A549 (cell line): ENCODE data around the gene FOXP1. TPM values are rescaled to one million over a fixed set of nuclear protein-coding genes. Genes with fewer than 3 reads are reported as not detected.

Experiments used
- ATAC-seq, 2 experiments: fragments of 200-7000 bp in 1 of 2; fragments of >200 bp in 1 of 2; cut with Nextera tagmentation in 1 of 2; cut with Tn5 transposase in 1 of 2; 3 replicates each; pipeline versions ENCODE4 v1.8.0 to v1.9.1; 2018 to 2020; ENCODE audit warnings: mild to moderate bottlenecking in 1 of 2, moderate library complexity in 1 of 2
- CTCF ChIA-PET: fragments of 300-600 bp; sonication (Branson Sonifier 250); formaldehyde crosslinking; extraction: SDS; loops from one replicate; lab custom pipeline; 2021; ENCODE audit warnings: antibody characterized with exemption, inconsistent platforms; lab: Yijun Ruan, JAX
- POLR2A ChIA-PET: fragments of 350-600 bp; formaldehyde crosslinking; extraction: SDS; loops from one replicate; lab custom pipeline; 2021; ENCODE audit warnings: antibody characterized with exemption, inconsistent platforms; lab: Yijun Ruan, JAX
- DNase-seq, 2 experiments: peaks; one replicate each; pipeline versions ENCODE4 v3.0.0 to v3.0.0-alpha.2; 2011 to 2016; ENCODE audit warnings: low read depth in 1 of 2, low spot score in 1 of 2
- FAIRE-seq: peaks from 2 replicates; lab custom pipeline; 2011; peaks lifted over from hg19 to GRCh38; lab: Jason Lieb, UNC
- H3K27ac ChIP-seq, 2 experiments: fragments of >200 bp; sonication (Bioruptor Twin); formaldehyde crosslinking; 3 replicates each; pipeline ENCODE4 v1.5.1; 2016 to 2017
- H3K4me1 ChIP-seq: fragments of >200 bp; sonication (Bioruptor Twin); formaldehyde crosslinking; 3 replicates; pipeline ENCODE4 v1.6.1; 2016
- H3K4me2 ChIP-seq: fragments of >200 bp; sonication (Bioruptor Twin); formaldehyde crosslinking; 3 replicates; pipeline ENCODE4 v1.6.1; 2016
- H3K4me3 ChIP-seq: fragments of >200 bp; sonication (Bioruptor Twin); formaldehyde crosslinking; 3 replicates; pipeline ENCODE4 v1.5.1; 2016
- H3K9me3 ChIP-seq: fragments of >200 bp; sonication (Bioruptor Twin); formaldehyde crosslinking; 3 replicates; pipeline ENCODE4 v1.6.1; 2016
- BHLHE40 ChIP-seq: IDR thresholded peaks from 2 replicates; pipeline ENCODE4 v1.6.1; 2012; ENCODE audit warnings: low read depth, low read length, inconsistent platforms
- CBX2 ChIP-seq: fragments of 200-600 bp; sonication (generic); IDR thresholded peaks from 2 replicates; pipeline ENCODE4 v1.6.1; 2016; ENCODE audit warnings: low read depth, mild to moderate bottlenecking, borderline replicate concordance
- EHF ChIP-seq: fragments of 250-450 bp; sonication (Bioruptor Pico); IDR thresholded peaks from 2 replicates; pipeline ENCODE4 v1.5.0; 2020; ENCODE audit warnings: mild to moderate bottlenecking
- EHMT2 ChIP-seq: fragments of 200-600 bp; sonication (generic); IDR thresholded peaks from 2 replicates; pipeline ENCODE4 v1.6.1; 2016; ENCODE audit warnings: antibody characterized with exemption, low read depth, mild to moderate bottlenecking, moderate library complexity
- FOXS1 ChIP-seq: fragments of 250-450 bp; sonication (Bioruptor Pico); IDR thresholded peaks from 2 replicates; pipeline ENCODE4 v1.5.0; 2020; ENCODE audit warnings: mild to moderate bottlenecking, moderate library complexity
- HDAC2 ChIP-seq: fragments of 200-600 bp; sonication (generic); IDR thresholded peaks from 2 replicates; pipeline ENCODE4 v1.6.1; 2016
- HEYL ChIP-seq: fragments of 250-450 bp; sonication (Bioruptor Pico); IDR thresholded peaks from 2 replicates; pipeline ENCODE4 v1.8.0; 2021; ENCODE audit warnings: mild to moderate bottlenecking, moderate library complexity
- JUNB ChIP-seq: fragments of >200 bp; sonication (Bioruptor Twin); formaldehyde crosslinking; IDR thresholded peaks from 2 replicates; pipeline ENCODE4 v1.6.1; 2016
- KDM5A ChIP-seq: fragments of 200-600 bp; sonication (generic); IDR thresholded peaks from 2 replicates; pipeline ENCODE4 v1.6.1; 2016; ENCODE audit warnings: antibody characterized with exemption, mild to moderate bottlenecking
- MYC ChIP-seq: IDR thresholded peaks from 2 replicates; pipeline ENCODE4 v1.6.1; 2012; ENCODE audit warnings: mild to moderate bottlenecking, inconsistent platforms, low read length, improper control_type of control experiment, borderline replicate concordance
- NFE2L2 ChIP-seq: fragments of 150-350 bp; conservative IDR thresholded peaks from 2 replicates; pipeline ENCODE4 v1.6.1; 2014; ENCODE audit warnings: low read length
- NPAS2 ChIP-seq: fragments of 250-450 bp; sonication (Bioruptor Pico); IDR thresholded peaks from 2 replicates; pipeline ENCODE4 v1.8.0; 2022; ENCODE audit warnings: mild to moderate bottlenecking, moderate library complexity, borderline replicate concordance
- NR3C1 ChIP-seq: fragments of >200 bp; sonication (Bioruptor Twin); formaldehyde crosslinking; IDR thresholded peaks from 3 replicates; pipeline ENCODE4 v1.6.1; 2017
- POLR2AphosphoS2 ChIP-seq: conservative IDR thresholded peaks from 2 replicates; pipeline ENCODE4 v1.6.1; 2012; ENCODE audit warnings: low read length, improper control_type of control experiment, inconsistent platforms
- RCOR1 ChIP-seq: fragments of 150-350 bp; IDR thresholded peaks from 2 replicates; pipeline ENCODE4 v1.6.1; 2014; ENCODE audit warnings: antibody characterized with exemption, low read length, low read depth
- REST ChIP-seq: fragments of 200-600 bp; sonication (generic); IDR thresholded peaks from 2 replicates; pipeline ENCODE4 v1.6.1; 2016; ENCODE audit warnings: antibody characterized with exemption, mild to moderate bottlenecking, moderate library complexity
- RNF2 ChIP-seq: fragments of 200-600 bp; sonication (generic); IDR thresholded peaks from 2 replicates; pipeline ENCODE4 v1.6.1; 2016; ENCODE audit warnings: low read depth, mild to moderate bottlenecking, antibody characterized with exemption, moderate library complexity, borderline replicate concordance
- TP53 ChIP-seq: fragments of 250-450 bp; sonication (Bioruptor Pico); IDR thresholded peaks from 2 replicates; pipeline ENCODE4 v1.5.0; 2021; ENCODE audit warnings: mild to moderate bottlenecking, moderate library complexity
- ZFP36 ChIP-seq: fragments of 450-650 bp; IDR thresholded peaks from 2 replicates; pipeline ENCODE4 v1.6.1; 2014; ENCODE audit warnings: borderline replicate concordance; ENCODE audit not compliant: partially characterized antibody
- ZNF302 ChIP-seq: fragments of 250-450 bp; sonication (Bioruptor Pico); IDR thresholded peaks from 2 replicates; pipeline ENCODE4 v1.9.0; 2021; ENCODE audit warnings: inconsistent platforms, mild to moderate bottlenecking, moderate library complexity
- WGBS: methylation state at CpG from one replicate; pipeline ENCODE4 v1.1.6; 2017; ENCODE audit errors: missing lambda C conversion rate; 5-methylcytosine and 5-hydroxymethylcytosine counted together
- polyA plus RNA-seq, 4 experiments: library from polyadenylated mRNA; depleted of rRNA in 3 of 4; stranded (reverse); fragments of >200 nt; fragmentation: RNase III in 1 of 4; extraction: RNeasy Plus Mini Kit Qiagen cat#74134 plus additional on column Dnase treatment in 1 of 4; gene quantifications; 2 replicates in 3 of 4; 3 replicates in 1 of 4; pipeline ENCODE4 v1.2.3, GENCODE V29; 2011 to 2017
- TF ChIP-seq, protein P1 (sequence below): fragments of 250-450 bp; sonication (Bioruptor Pico); IDR thresholded peaks from 2 replicates; pipeline ENCODE4 v1.5.0; 2020; ENCODE audit warnings: low read depth, mild to moderate bottlenecking, moderate library complexity

Gene FOXP1
- polyA plus RNA-seq, 2 of the 4 experiments (the other 2 are of a cell fraction): 12.8 to 13.9 TPM

DNA sequence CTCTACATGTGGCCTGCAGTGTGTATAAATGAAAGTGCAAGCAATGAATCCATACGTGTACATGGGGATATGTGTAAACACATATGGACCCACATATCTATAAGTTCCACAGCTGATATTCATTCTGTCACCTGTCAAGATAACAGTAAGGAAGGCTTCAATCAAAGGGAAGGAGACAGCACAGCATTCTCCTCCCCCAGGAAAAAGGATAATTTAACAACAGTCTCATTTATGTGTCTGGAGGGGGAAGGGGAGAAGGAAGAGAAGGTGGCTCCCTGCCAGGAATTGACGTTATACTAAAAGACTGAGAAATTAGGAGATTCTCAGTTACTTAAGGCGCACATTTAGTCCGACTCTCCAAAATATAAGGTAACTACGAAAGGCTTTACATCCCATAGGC lies 345.9 kb downstream of the FOXP1 start:
- POLR2A ChIA-PET: no interaction called here
- no peak for ATAC-seq
- 88% methylated on average over 5 of the region's 5 CpGs for WGBS
- no peaks in the 10 kb centered on the region for H3K4me1 ChIP-seq
- H3K9me3 ChIP-seq: no peaks in the 10 kb centered on the region
- CTCF ChIA-PET: interaction anchor here (0.6 to 1.4 kb wide), 2 partner anchors 12 to 48 kb away, joined by 4 read pairs; no protein-coding TSS in a partner anchor
- no peak overlapping the region for H3K4me2 ChIP-seq
- no peak overlapping the region for H3K4me3 ChIP-seq
- FAIRE-seq: no peak
- TF ChIP-seq EHMT2: no peak
- H3K27ac ChIP-seq: no peak overlapping the region
- no peak for DNase-seq

- Histone ChIP-seq H3K27ac (no peak overlapping the region), H3K4me1 (no peaks in the 10 kb centered on the region), H3K4me2 (no peak overlapping the region), H3K4me3 (no peak overlapping the region), H3K9me3 (no peaks in the 10 kb centered on the region)
- ChIA-PET POLR2A (no interaction called here), CTCF (interaction anchor here (0.7 to 1.0 kb wide), 2 partner anchors 16 to 352 kb away, joined by 3 read pairs; no protein-coding TSS in a partner anchor)
- no peak for ATAC-seq
- TF ChIP-seq EHF (CRISPR knock-in tag) (no peak), RCOR1 (no peak), JUNB (no peak), REST (no peak), FOXS1 (no peak), HEYL (no peak)
- no peak for DNase-seq
- FAIRE-seq: no peak
- WGBS: 81% methylated on average over 3 of the region's 3 CpGs
Observed at GRCh38 chr3:71235846-71236245, 347.7 kb downstream of the FOXP1 start.

DNA sequence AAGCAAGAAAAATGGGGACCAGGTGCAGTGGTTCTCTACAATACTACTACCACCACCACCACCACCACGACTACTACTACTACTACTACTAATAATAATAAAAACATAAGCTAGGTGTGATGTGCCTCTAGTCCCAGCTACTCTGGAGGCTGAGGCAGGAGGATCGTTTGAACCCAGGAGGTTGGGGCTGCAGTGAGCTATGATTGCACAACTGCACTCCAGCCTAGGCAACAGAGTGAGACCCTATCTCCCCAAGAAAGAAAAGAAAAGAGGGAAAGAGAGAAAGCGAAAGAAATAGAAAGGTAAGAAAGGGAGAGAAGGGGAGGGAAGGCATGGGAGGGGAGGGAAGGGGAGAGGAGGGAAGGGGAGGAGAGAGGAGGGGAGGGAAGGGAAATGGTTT lies 350.6 kb downstream of the FOXP1 start:
- no peak overlapping the region for H3K4me2 ChIP-seq
- TF ChIP-seq, protein P1, sequence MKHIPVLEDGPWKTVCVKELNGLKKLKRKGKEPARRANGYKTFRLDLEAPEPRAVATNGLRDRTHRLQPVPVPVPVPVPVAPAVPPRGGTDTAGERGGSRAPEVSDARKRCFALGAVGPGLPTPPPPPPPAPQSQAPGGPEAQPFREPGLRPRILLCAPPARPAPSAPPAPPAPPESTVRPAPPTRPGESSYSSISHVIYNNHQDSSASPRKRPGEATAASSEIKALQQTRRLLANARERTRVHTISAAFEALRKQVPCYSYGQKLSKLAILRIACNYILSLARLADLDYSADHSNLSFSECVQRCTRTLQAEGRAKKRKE: no peak
- no peak for TF ChIP-seq BHLHE40
- TF ChIP-seq HEYL: no peak
- TF ChIP-seq KDM5A: no peak
- TF ChIP-seq TP53 (CRISPR knock-in tag): no peak
- no peak for TF ChIP-seq ZFP36
- TF ChIP-seq RCOR1: no peak
- no peak for TF ChIP-seq CBX2
- TF ChIP-seq POLR2AphosphoS2: no peak
- TF ChIP-seq, all 56 proteins: peak for 0
- 80% methylated on average over 3 of the region's 3 CpGs for WGBS
- no peak for ATAC-seq
- no peak for FAIRE-seq
- Histone ChIP-seq H3K4me3 (no peak overlapping the region), H3K4me1 (0 out of 3 replicates have a peak, but pooled peaks cover 3% of the 10 kb centered on the region), H3K9me3 (no peaks in the 10 kb centered on the region), H3K27ac (no peak overlapping the region)
- POLR2A ChIA-PET: no interaction called here
- DNase-seq: no peak
- CTCF ChIA-PET: interaction anchor here (0.7 to 1.4 kb wide), 3 partner anchors 25 to 1573 kb away, joined by 3 read pairs; no protein-coding TSS in a partner anchor

DNA sequence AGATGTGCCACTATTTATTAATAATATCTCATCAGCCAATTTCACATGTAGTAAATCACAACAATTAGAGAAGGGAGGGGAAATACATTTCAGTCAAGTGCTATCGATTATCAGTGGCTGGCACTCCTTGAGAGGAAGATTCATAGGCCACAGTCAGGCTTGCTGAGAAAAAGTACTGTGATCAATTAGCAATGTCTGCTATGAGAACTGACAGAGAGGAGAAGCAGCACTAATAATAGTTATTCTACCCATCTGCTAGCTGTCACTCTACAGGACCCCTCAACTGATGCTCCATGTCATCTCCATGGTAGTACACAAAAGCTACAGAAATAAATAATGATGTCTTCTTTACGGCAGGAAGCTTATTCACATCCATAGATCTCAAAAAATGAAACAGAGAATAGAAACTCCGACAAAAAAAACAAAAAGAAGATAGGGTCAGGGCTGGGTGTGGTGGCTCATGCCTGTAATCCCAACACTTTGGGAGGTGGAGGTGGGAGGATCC lies 351.3 kb downstream of the FOXP1 start:
- CTCF ChIA-PET: interaction anchor here (0.7 to 1.4 kb wide), 4 partner anchors 22 to 1572 kb away, joined by 3 to 4 read pairs (median 3); no protein-coding TSS in a partner anchor
- FAIRE-seq: no peak
- no peak for DNase-seq
- Histone ChIP-seq H3K4me2 (no peak overlapping the region), H3K27ac (no peak overlapping the region), H3K4me3 (no peak overlapping the region), H3K4me1 (0 out of 3 replicates have a peak, but pooled peaks cover 3% of the 10 kb centered on the region), H3K9me3 (no peaks in the 10 kb centered on the region)
- no peak for ATAC-seq
- TF ChIP-seq RNF2 (no peak), ZNF302 (CRISPR knock-in tag) (no peak), HDAC2 (no peak), HEYL (no peak), NR3C1 (no peak), MYC (no peak), NFE2L2 (no peak), NPAS2 (CRISPR knock-in tag) (no peak)
- WGBS: 77% methylated on average over 3 of the region's 3 CpGs
- POLR2A ChIA-PET: no interaction called here
